GM12874 (cell line): ENCODE data around the gene LDLRAD3.

Experiments used
- CTCF ChIP-seq: IDR thresholded peaks from 2 replicates; pipeline ENCODE4 v1.5.1; 2011; ENCODE audit warnings: low read depth, mild to moderate bottlenecking, control low read depth, low read length, moderate library complexity; ENCODE audit not compliant: insufficient read depth

LDLRAD3 gene

GRCh38 chr11:35974882-35975589, 31.2 kb downstream of the LDLRAD3 start:
- no peak for TF ChIP-seq CTCF

GRCh38 chr11:35976434-35976833, 32.6 kb downstream of the LDLRAD3 start:
- no peak for TF ChIP-seq CTCF

- TF ChIP-seq CTCF = no peak
Observed at GRCh38 chr11:35978183-35978582, 34.3 kb downstream of the LDLRAD3 start.

GRCh38 chr11:35978891-35979290, 35.0 kb downstream of the LDLRAD3 start:
- no peak for TF ChIP-seq CTCF

GRCh38 chr11:35980686-35981390, 37.0 kb downstream of the LDLRAD3 start:
- no peak for TF ChIP-seq CTCF

GRCh38 chr11:35981581-35981980, 37.7 kb downstream of the LDLRAD3 start:
- no peak for TF ChIP-seq CTCF

- no peak for TF ChIP-seq CTCF
Observed at GRCh38 chr11:35982061-35982460, 38.2 kb downstream of the LDLRAD3 start.
